HG02798 (cell line): ENCODE results near the gene NEK9.

Source experiments
- ATAC-seq: cut with Tn5 transposase; IDR thresholded peaks from one replicate; pipeline ENCODE4 v1.9.1; 2021; ENCODE audit warnings: mild to moderate bottlenecking; ENCODE audit not compliant: unreplicated experiment, poor library complexity

Gene NEK9

GRCh38 chr14:75113932-75114539 lies 12.8 kb downstream of the NEK9 start:
- no peak for ATAC-seq

- no peak for ATAC-seq
These were observed 17.0 kb downstream of the NEK9 start for GRCh38 chr14:75109877-75110276.

GRCh38 chr14:75107186-75107585 lies 19.7 kb downstream of the NEK9 start:
- no peak for ATAC-seq

GRCh38 chr14:75101491-75101890 lies 25.4 kb downstream of the NEK9 start:
- ATAC-seq, result no peak

- no peak for ATAC-seq
These were observed 28.2 kb downstream of the NEK9 start for GRCh38 chr14:75098682-75099081.

GRCh38 chr14:75098212-75098611 lies 28.6 kb downstream of the NEK9 start:
- ATAC-seq, result no peak

GRCh38 chr14:75096959-75097358 lies 29.9 kb downstream of the NEK9 start:
- ATAC-seq, result no peak

GRCh38 chr14:75095690-75096089 lies 31.2 kb downstream of the NEK9 start:
- no peak for ATAC-seq

- no peak for ATAC-seq
These were observed 32.0 kb downstream of the NEK9 start for GRCh38 chr14:75094896-75095295.

GRCh38 chr14:75092698-75093097 lies 34.1 kb downstream of the NEK9 start:
- no peak for ATAC-seq

- no peak for ATAC-seq
These were observed 35.6 kb downstream of the NEK9 start for GRCh38 chr14:75091251-75091650.

GRCh38 chr14:75090353-75090752 lies 36.5 kb downstream of the NEK9 start:
- no peak for ATAC-seq

GRCh38 chr14:75088566-75089373 lies 38.1 kb downstream of the NEK9 start:
- ATAC-seq, result no peak

- ATAC-seq, result no peak
These were observed 38.7 kb downstream of the NEK9 start for GRCh38 chr14:75088153-75088552.

GRCh38 chr14:75084513-75084912 lies 42.3 kb downstream of the NEK9 start:
- ATAC-seq, result no peak

GRCh38 chr14:75083271-75083670 lies 43.6 kb downstream of the NEK9 start:
- no peak for ATAC-seq

- no peak for ATAC-seq
These were observed 45.1 kb downstream of the NEK9 start for GRCh38 chr14:75081660-75082229.

GRCh38 chr14:75079521-75079920 lies 47.3 kb downstream of the NEK9 start:
- no peak for ATAC-seq

- ATAC-seq, result no peak
These were observed 49.1 kb downstream of the NEK9 start for GRCh38 chr14:75077794-75078193.

GRCh38 chr14:75070383-75070782 lies 56.5 kb downstream of the NEK9 start:
- ATAC-seq, result no peak

GRCh38 chr14:75069811-75070145 lies 57.1 kb downstream of the NEK9 start:
- ATAC-seq, result no peak
